Hepatic stellate cell (primary cell): Measurements from ENCODE around the gene AMOT.
"Not testable (repeated sequence)": the region's sequence is repeated elsewhere in the genome, so short reads cannot be mapped to it uniquely, and the experiment has no call there.

ENCODE experiments used
- DNase-seq: peaks from one replicate; pipeline ENCODE4 v3.0.0; 2011; ENCODE audit warnings: low spot score

AMOT gene

GRCh38 chrX:112840382-112841113, at the start of gene AMOT:
TSS of gene AMOT (minus strand) at chrX:112840831. CDS start at chrX:112823126, 17,705 bp downstream.
- peak; percentile 59 for DNase-seq

GRCh38 chrX:112889400-112889799, 48.8 kb upstream of the AMOT start:
- DNase-seq: no peak

- no peak for DNase-seq
Measured at GRCh38 chrX:112888916-112889315, 48.3 kb upstream of the AMOT start.

GRCh38 chrX:112877771-112878173, 37.1 kb upstream of the AMOT start:
- no peak for DNase-seq

- DNase-seq: no peak
Measured at GRCh38 chrX:112874614-112875013, 34.0 kb upstream of the AMOT start.

GRCh38 chrX:112874175-112874574, 33.5 kb upstream of the AMOT start:
- DNase-seq: no peak

GRCh38 chrX:112868586-112868985, 28.0 kb upstream of the AMOT start:
- no peak for DNase-seq

- no peak for DNase-seq
Measured at GRCh38 chrX:112867570-112867969, 26.9 kb upstream of the AMOT start.

- peak; percentile 14 for DNase-seq
Measured at GRCh38 chrX:112866175-112866574, 25.5 kb upstream of the AMOT start.

GRCh38 chrX:112865464-112866025, 24.9 kb upstream of the AMOT start:
- DNase-seq: no peak

- no peak for DNase-seq
Measured at GRCh38 chrX:112863850-112864249, 23.2 kb upstream of the AMOT start.

- no peak for DNase-seq
Measured at GRCh38 chrX:112857478-112857878, 16.8 kb upstream of the AMOT start.

- DNase-seq: not testable (repeated sequence)
Measured at GRCh38 chrX:112854901-112855300, 14.3 kb upstream of the AMOT start.

- no peak for DNase-seq
Measured at GRCh38 chrX:112852851-112853250, 12.2 kb upstream of the AMOT start.

- DNase-seq: no peak
Measured at GRCh38 chrX:112851806-112852205, 11.2 kb upstream of the AMOT start.

GRCh38 chrX:112851161-112851779, 10.6 kb upstream of the AMOT start:
- no peak for DNase-seq

- DNase-seq: no peak
Measured at GRCh38 chrX:112849016-112849415, 8.4 kb upstream of the AMOT start.

- DNase-seq: no peak
Measured at GRCh38 chrX:112846782-112847181, 6.2 kb upstream of the AMOT start.

- no peak for DNase-seq
Measured at GRCh38 chrX:112846187-112846586, 5.6 kb upstream of the AMOT start.

GRCh38 chrX:112844250-112844649, 3.6 kb upstream of the AMOT start:
- no peak for DNase-seq

- no peak for DNase-seq
Measured at GRCh38 chrX:112841820-112842157, 1.2 kb upstream of the AMOT start.

GRCh38 chrX:112841114-112841819, 636 bp upstream of the AMOT start:
- peak; percentile 78 for DNase-seq

GRCh38 chrX:112839856-112840255, 775 bp downstream of the AMOT start:
- DNase-seq: no peak
